Kasumi-1 (cell line): Measurements from ENCODE around the gene NEK8.

Source experiments
- DNase-seq, 2 experiments: peaks; one replicate each; lab custom pipeline; 2025; lab: John Stamatoyannopoulos, UW

The NEK8 gene

DNA sequence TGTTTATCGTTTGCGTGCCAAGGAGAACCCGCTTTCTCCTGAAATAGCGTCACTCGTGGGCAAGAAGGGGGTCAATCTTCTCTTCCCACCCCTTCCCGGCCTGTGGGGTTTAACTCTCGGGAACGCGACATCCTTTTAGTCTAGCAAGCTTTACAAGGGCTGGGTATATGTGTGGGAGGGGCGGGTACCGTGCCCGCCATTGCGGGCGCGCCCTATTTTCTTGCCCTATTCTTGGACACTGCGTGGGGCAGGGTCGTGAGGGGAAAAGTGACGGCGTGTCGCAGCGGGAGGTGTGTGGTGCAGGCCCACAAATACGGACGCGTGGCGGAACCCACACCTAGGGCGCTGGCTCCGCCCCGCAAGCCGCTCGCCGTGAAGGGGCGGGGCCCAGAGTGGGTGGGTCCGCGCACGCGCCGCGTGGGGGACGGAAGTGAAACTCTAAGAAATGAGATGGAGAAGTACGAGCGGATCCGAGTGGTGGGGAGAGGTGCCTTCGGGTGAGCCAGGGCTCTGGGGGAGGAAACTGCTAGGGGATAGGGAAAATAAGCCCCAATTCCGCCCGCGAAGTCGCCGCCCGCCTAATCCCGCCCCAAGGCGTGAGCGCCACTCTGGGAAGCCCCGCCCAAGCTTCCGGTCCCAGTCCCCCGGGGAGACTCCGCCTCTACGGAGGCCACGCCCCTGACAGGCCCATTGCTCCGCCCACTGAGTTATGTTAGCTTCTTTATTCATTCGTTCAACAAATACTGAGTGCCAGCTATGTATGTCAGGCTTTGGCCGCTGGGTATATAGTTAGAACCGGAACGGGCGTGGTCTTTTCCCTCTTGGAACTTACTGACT is at the start of gene NEK8:
TSS of gene NEK8 (plus strand) at position 425 of the 837 bp plus-strand sequence. CDS start at position 451, 26 bp downstream.
- peak; percentile 91 to 92 for DNase-seq

DNA sequence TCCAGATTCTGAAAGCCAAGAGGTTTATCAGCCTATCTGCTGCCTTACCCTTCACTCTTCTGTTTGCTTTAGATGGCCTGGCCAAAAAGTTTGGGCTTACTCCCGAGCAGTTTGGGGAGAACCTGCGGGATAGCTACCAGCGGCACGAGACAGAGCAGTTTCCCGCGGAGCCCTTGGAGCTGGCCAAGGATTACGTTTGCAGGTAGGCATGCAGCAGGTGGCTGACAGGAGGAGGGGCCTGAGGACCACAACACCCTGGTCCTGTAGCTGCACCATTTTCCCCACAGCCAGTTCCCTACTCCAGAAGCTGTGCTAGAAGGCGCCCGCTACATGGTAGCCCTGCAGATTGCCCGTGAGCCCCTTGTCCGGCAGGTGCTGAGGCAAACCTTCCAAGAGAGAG is 45.9 kb upstream of the NEK8 start:
- no peak for DNase-seq

DNA sequence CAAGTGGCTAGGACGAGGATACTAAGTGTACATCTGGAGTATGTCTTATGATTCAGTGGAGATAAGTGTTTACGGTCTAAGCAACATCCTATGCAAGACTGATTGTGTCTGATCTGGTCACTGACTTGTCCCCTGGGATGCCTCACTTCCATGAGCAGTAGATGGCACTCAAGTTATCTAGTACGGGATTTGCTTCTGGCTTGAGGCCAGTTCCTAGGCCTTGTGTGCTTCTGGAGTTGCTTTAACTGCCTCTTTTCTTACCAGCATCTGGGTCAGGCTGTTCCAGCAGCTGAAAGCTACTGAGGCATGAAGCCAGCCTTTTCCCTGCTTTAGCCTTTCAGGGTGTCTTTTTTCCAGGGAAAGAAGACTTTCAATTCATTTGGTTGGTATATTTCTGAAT is 43.6 kb upstream of the NEK8 start:
- peak; percentile 21 to 25 for DNase-seq

DNA sequence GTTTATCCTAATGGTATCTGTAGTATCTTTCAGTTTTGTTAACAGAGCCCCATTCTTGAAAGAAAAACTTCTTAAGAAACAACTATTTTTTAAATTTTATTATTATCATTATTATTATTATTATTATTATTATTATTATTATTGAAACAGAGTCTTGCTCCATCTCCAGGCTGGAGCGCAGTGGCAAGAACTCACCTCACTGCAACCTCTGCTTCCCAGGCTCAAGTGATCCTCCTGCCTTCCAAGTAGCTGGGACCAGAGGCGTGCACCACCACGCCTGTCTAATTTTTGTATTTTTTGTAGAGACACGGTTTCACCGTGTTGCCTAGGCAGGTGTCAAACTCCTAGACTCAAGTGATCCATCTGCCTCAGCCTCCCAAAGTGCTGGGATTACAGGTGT is 43.2 kb upstream of the NEK8 start:
- DNase-seq: no peak

DNA sequence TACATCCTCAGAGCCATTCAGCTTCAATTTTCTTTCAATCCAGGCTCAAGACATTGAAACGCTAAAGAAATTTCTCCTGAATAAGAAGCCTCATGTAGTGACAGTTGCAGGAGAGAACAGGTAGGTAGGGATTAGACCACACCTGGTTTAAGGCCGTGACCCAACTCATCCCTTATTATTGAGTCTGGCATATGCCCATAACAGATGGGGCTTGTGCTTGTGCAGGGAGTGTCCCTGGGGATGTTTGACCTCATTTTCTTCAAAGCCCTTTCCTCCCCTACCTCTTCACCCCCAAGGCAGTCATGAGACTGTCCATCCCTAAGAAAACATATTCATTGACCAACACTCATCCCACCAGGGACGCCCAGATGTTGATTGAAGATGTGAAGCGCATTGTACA is 42.3 kb upstream of the NEK8 start:
- DNase-seq: no peak

DNA sequence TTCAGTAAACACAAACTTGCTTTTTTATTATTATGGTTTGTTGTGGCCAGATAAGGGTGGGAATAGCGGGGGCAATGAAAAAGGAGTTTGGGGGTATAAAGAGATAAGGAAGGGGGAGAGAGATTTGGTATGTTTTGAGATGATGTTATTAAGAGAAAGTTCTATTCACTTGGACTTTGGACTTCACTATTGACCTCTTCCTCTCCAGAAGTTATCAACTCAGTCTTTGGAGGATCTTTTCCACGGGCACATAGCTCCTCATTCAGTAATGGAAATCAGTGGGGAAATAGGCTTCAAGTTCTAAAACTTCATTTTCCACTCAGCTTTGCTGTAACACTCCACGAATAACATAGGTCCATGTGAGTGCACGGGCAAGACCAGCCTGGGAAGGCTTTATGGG is 40.1 kb upstream of the NEK8 start:
- no peak for DNase-seq

GRCh38 chr17:28689011-28689410 is 39.6 kb upstream of the NEK8 start:
- DNase-seq: no peak

DNA sequence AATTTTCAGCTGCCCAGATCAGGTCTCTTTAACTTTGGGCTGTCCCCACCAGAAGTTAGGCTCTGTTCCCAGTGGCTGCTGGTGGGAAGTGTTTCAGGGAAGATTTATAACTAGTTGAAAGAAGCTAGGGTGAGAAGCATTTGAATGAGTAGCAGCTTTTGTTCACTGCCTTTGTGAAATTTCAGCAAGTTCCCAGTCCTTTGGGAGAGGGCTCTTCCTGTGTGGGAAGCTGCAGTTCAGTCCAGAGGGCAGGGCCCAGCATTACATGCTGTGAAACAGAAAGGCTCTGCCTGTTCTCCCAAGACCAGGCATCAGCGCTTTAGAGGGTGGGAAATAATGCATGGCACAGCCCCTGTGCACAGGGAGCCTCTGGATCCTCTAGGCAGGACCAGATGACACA is 34.7 kb upstream of the NEK8 start:
- no peak for DNase-seq

DNA sequence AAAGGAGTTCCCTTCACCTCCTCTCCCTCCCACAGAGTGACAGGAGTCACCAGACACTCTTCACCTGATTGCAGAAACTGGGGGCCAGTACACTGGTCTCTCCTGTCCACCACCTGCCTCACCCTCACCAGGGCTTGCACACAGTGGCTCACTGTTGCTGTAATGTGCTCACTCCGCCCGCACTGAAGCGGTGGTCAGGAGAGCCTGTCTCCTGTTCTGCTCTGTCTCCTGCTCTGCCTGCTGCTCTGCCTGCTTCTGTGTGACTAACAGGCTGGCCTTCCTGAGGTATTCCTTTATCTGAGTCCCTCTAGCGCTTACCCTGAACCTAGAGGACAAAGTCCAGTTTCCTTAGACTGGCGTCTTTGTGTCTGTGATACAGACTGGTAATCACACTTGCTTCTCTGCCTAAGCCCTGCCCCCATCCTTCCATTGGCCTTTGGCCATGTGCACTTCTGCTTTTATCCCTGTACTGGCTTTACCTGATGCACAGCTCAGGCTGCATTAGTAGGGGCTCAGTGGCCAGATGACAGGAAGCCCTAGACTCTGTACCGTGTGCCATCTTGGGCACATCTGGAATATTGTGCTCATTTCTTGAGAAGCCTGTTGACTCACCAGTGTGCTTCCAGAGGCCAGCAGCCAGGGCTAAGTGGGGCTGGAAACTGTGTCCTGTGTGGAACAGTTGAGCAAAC is 30.2 kb upstream of the NEK8 start:
- DNase-seq: no peak

- DNase-seq: no peak
Measured at GRCh38 chr17:28700278-28700677, 28.3 kb upstream of the NEK8 start.

DNA sequence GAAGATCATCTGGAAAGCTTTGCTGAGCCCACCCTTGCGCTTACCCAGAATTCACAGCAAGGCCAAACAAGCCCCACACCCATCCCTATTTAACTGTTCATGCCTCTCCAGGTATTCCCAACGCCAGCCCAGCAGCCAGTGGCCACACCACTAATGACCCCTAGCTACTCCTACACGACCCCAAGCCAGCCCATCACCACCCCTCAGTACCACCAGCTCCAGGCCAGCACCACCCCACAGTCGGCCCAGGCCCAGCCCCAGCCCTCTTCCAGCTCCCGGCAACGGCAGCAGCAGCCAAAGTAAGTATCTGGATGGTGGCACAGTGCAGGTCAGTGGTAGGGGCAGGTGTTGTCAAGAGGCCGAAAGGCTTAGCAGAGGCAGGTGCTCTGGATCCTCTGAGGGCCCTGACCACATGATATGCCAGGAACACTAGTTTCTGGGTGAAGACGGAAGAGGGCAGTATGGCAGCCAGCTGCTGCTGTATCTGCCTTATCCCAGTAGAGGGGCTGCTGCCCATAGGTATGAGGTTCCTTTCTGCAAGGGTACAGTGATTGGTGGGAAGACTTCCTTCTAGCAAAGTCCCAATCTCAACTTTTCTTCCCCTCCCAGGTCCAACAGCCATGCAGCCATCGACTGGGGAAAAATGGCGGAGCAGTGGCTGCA is 27.6 kb upstream of the NEK8 start:
- DNase-seq: no peak

- no peak for DNase-seq
Measured at GRCh38 chr17:28702026-28702751, 26.4 kb upstream of the NEK8 start.

GRCh38 chr17:28702752-28703150 is 25.8 kb upstream of the NEK8 start:
- no peak for DNase-seq

DNA sequence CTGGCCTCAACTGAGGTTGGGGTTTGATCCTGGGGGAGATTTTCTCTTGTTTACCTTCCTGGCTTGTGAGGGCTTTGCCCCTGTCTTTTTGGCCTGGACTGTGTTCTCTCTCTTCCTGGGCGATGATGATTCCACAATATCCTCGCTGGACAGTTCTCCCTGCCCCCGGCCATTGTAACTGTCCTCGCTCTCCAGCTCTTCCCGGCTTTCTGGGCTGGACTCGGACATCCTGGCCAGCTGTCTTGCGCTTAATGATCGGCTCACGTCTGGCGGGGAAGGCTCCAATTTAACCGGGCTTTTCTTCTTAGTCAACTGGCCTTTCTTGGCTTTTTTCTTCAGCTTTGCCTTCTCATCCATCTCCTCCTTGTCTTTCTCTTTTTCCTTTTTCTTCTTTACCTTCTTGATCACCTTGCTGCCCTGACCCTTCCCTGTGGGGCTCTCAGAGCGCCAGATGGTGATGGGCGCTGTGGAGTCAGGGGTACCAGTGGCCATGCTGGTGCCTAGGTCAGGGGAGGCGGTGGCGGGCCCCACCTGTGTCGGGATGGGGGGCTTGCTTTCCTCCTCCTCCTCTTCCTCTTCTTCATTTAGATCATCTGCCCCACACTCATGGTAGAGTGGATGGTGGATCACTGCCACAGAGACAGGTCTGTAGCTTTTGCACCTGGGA is 24.9 kb upstream of the NEK8 start:
- DNase-seq: no peak

DNA sequence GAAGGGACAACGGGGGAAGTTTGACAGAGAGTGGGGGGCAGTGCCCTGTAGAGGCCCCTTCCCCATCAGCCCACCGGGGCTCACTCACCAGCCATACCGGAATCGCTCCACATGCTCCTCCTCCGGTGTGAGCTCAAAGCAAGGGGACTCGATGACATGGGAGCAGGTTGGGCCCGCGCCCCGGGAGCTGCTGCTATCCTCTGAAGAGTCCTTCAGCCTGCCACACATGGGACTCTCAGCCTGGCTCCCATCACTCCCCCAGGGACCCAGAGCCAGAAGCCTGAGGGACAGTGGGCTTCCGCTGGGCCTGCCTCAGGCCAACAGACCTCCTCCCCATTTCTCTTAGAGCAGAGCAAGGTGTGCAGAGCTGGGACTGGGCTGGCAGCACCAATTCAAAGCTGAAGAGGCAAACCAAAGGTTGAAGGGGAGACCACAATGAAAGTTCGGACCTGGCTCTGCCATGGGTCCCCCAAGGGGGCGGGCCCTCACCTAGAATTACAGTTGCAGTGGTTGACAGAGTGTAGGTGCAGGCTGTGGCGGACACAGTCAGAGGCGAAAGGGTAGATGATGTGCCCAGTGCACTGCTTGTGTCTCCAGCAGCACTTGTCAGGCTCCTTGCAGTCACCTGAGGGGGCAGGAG is 24.2 kb upstream of the NEK8 start:
- DNase-seq: no peak

- DNase-seq: no peak
Measured at GRCh38 chr17:28705074-28705659, 23.4 kb upstream of the NEK8 start.

- no peak for DNase-seq
Measured at GRCh38 chr17:28705728-28706334, 22.8 kb upstream of the NEK8 start.

DNA sequence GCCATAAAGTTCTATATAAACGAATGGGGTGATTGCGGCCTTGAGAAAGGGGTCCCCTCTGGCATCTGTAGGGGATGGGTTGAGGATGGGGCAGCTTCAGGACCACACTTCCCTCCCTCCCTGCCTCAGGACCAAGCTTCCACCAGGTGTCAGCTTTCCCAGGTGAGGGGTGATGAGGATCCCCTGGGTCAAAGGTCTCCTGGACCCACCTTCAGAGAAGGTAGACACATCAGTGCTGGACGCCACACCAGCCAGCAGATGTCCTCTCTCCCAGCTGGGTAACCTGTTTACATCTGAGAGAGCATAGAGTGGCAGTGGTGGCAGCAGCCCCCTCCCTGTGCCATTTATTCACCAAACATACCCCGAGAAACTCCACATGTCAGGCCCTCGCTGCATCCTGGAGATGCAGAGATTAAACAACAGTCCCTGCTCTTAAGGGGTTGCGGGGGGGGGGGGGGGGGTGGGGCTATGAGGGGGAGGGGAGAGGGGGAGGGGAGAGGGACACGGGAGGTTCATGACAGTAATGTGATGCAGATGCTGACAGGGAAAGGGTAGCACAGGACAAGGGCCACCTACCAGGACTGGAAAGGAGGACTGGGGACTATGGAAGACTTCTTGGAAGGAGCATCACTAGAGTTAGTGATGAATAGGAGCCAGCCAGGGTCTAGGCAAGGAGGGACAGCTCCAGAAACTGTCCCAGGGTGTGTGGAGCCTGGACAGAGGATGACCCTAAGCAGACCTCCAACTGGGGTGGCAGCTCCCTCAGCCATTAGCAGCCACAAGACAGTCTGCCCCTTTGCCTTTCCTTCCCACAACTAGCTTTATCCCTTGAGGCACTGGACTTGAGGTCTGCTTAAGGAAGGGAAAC is 21.9 kb upstream of the NEK8 start:
- DNase-seq: no peak

GRCh38 chr17:28707339-28707720 is 21.3 kb upstream of the NEK8 start:
- DNase-seq: no peak
